ENCODE data around the gene MTA2. TPM values are rescaled to one million over a fixed set of nuclear protein-coding genes. Genes with fewer than 3 reads are reported as not detected.
A peak's percentile ranks its signal among the peaks of the same experiment; 100 is the strongest.
"Not testable (repeated sequence)": the region's sequence is repeated elsewhere in the genome, so short reads cannot be mapped to it uniquely, and the experiment has no call there.

Gene MTA2
- total RNA-seq, 2 donors from 2014 or later: 142 to 198 TPM

DNA sequence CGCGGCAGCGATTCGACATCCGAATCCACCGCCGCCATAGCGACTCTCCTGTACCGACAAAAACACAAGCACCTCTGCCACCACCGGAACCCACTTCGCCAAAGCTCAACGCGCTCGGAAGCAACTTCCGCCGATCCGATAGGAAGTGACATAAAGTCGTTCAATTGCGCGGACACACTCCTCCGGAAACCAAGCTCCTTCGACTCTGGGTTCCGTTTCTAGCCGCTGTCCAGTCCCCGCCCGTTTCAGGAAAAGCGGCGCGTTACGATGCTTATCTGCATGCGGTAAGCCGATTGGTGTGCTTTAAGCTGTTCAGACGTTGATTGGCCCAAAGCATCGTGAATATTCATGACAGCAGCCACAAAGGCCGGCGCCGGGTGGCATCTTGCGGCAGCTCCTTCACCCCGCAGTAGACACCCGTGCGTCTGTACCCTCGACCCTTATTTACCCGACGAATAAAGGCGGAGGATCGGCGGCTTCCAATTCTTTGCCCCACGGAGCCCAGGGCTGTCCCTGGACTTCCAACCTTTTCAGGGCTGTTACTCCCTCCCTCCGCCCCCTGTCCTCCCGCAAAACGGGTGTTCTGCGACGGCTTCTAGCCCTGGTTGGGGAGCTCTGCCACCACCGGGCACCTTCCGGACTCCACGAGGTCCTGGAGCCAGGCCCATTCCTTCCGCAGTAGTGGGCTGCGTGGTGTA lies 10.1 kb downstream of the MTA2 start, which contains the start of gene TUT1:
TUT1 (minus strand) TSS at position 76 of the 698 bp plus-strand sequence; CDS start at position 38, 38 bp downstream.
- Mint-ChIP-seq H3K4me3 (peak within 1 kb of the TSS; percentile 91), H3K36me3 (ENCODE audit: low read depth) (peaks cover 84% of the 10 kb centered on the region), H3K4me1 (peaks cover 17% of the 10 kb centered on the region), H3K9me3 (no peaks in the 10 kb centered on the region), H3K27ac (peak within 1 kb of the TSS; percentile 91), H3K27me3 (no peaks in the 10 kb centered on the region)
- ATAC-seq (replicated peaks): peak; percentile 95

- H3K27me3 Mint-ChIP-seq: no peaks in the 10 kb centered on the region
- no peak for ATAC-seq (replicated peaks)
- H3K4me1 Mint-ChIP-seq: peaks cover 17% of the 10 kb centered on the region
- H3K4me3 Mint-ChIP-seq: peak overlapping the region; percentile 91
- H3K27ac Mint-ChIP-seq: no peak overlapping the region
- peaks cover 80% of the 10 kb centered on the region for H3K36me3 Mint-ChIP-seq (ENCODE audit: low read depth)
- H3K9me3 Mint-ChIP-seq: no peaks in the 10 kb centered on the region
These were observed 12.6 kb downstream of the MTA2 start for GRCh38 chr11:62588966-62589637.

- not testable (repeated sequence) for H3K27me3 Mint-ChIP-seq; H3K4me3 Mint-ChIP-seq; H3K27ac Mint-ChIP-seq; ATAC-seq (replicated peaks); H3K4me1 Mint-ChIP-seq; H3K9me3 Mint-ChIP-seq
- peaks cover 86% of the 10 kb centered on the region for H3K36me3 Mint-ChIP-seq (ENCODE audit: low read depth)
These were observed 16.3 kb downstream of the MTA2 start for GRCh38 chr11:62585356-62585755.

GRCh38 chr11:62581735-62582134 lies 19.9 kb downstream of the MTA2 start:
- H3K9me3 Mint-ChIP-seq; H3K27me3 Mint-ChIP-seq; ATAC-seq (replicated peaks); H3K27ac Mint-ChIP-seq; H3K4me3 Mint-ChIP-seq; H3K4me1 Mint-ChIP-seq: not testable (repeated sequence)
- peaks cover 79% of the 10 kb centered on the region for H3K36me3 Mint-ChIP-seq (ENCODE audit: low read depth)

DNA sequence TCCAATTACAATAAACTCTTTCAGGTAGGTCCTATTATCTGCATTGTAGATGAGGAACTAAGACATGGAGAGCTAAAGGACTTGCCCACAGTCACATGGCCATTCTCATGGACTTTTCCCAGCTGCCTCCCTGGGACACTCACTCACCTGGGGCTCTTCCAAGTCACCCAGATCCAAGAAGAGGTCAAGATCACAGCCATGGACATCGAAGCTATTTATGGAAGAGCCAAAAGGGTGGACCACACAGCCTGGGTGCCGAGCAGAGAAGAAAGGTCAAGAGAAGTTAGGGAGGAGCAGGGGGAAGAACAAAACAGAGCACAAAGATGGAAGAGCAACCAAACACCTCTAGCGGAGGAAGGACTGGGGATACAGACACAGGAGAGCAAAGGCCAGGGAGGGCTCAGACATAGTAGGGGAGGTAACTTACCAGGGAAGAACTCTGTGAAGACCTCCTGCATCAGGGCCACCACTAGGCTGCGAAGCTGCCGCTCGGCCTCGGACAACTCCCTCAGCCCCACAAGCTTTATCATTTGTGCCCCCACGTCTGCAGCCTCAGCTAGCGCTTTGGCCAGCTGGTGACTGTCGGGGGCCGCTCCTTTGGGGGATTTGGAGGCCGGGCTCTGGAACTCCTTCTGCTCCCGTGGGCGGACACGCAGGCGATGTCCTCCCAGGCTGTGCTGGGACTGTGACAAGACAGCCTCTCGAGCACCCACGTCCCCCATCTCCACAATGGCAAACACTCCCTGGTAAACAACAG lies 20.5 kb downstream of the MTA2 start:
- ATAC-seq (replicated peaks): no peak
- Mint-ChIP-seq H3K27me3 (no peaks in the 10 kb centered on the region), H3K4me1 (no peaks in the 10 kb centered on the region), H3K27ac (no peak overlapping the region), H3K4me3 (no peak overlapping the region), H3K36me3 (ENCODE audit: low read depth) (peaks cover 78% of the 10 kb centered on the region), H3K9me3 (no peaks in the 10 kb centered on the region)

DNA sequence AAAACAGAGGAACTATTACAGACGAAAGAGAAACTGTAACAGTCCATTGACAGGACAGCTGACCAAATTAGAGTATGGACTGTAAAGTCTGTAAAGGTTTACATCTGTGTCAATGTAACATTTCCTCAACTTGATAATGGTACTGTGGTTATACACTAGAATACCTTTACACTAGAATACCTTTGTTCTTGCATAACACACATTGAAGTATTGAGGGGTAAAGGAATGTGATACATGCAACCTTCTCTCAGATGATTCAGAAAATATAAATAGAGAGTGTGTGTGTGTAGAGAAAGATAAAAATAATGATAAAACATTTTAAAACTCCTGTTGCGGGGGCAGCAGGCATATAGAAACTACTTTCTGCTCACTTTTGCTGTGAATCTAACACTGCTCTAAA lies 22.4 kb downstream of the MTA2 start:
- Mint-ChIP-seq H3K27ac (no peak overlapping the region), H3K9me3 (no peaks in the 10 kb centered on the region), H3K4me1 (peaks cover 10% of the 10 kb centered on the region), H3K4me3 (no peak overlapping the region), H3K36me3 (ENCODE audit: low read depth) (peaks cover 82% of the 10 kb centered on the region), H3K27me3 (no peaks in the 10 kb centered on the region)
- no peak for ATAC-seq (replicated peaks)

DNA sequence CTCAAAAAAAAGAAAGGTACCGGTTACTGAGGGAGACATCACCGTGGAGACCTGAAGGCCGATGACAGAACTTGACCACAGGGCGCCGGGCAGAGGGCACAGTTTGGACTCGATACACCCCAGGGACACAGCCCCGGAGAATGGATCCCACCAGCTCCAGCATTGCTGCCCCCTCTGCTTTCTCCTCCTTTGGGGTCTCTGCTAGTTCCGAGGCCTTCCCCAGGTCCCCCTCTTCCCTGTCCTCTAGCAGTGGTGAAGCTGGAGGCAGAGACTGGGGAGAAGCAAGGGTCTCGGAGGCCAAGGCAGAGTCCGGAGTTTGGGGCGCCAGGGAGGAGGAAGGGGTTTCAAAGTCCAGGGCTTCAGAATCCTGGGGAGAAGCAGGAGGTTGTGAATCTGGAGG lies 23.1 kb downstream of the MTA2 start:
- H3K36me3 Mint-ChIP-seq (ENCODE audit: low read depth): peaks cover 82% of the 10 kb centered on the region
- H3K9me3 Mint-ChIP-seq: no peaks in the 10 kb centered on the region
- no peak overlapping the region for H3K27ac Mint-ChIP-seq
- peaks cover 10% of the 10 kb centered on the region for H3K4me1 Mint-ChIP-seq
- H3K4me3 Mint-ChIP-seq: no peak overlapping the region
- ATAC-seq (replicated peaks): no peak
- no peaks in the 10 kb centered on the region for H3K27me3 Mint-ChIP-seq

DNA sequence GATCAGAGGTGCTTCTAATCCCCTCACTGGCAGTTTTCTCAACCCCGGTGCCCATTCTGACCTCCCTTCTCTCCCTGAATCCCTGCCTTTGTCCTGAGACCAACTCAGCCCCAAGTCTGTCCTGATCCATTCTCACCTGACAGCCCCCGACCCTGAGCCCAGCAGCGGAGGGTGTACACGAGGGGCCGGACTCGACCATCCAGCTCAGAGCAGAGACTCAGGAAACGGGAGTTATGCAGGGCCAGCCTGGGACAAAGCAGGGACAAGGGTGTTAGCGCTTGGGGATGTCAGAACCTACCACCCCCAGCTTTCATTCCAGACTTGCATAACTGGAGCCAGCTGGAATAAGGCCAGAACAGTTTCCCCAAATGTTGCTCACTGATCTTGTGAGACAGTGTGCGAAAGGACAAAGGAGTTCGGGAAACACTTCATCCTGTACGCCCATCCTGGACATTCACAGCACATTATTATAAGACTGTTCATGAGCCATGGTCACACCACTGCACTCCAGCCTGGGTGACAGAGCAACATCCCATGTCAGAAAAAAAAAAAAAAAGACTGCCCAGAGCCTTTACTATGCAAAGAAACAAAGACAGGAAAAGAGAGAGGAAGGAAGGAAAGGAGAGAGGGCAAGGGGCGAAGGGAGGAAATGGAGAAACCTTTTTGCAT lies 24.5 kb downstream of the MTA2 start:
- Mint-ChIP-seq H3K27ac (peak overlapping the region; percentile 8), H3K36me3 (ENCODE audit: low read depth) (peaks cover 82% of the 10 kb centered on the region), H3K9me3 (no peaks in the 10 kb centered on the region), H3K4me1 (peaks cover 17% of the 10 kb centered on the region), H3K4me3 (no peak overlapping the region), H3K27me3 (no peaks in the 10 kb centered on the region)
- no peak for ATAC-seq (replicated peaks)

DNA sequence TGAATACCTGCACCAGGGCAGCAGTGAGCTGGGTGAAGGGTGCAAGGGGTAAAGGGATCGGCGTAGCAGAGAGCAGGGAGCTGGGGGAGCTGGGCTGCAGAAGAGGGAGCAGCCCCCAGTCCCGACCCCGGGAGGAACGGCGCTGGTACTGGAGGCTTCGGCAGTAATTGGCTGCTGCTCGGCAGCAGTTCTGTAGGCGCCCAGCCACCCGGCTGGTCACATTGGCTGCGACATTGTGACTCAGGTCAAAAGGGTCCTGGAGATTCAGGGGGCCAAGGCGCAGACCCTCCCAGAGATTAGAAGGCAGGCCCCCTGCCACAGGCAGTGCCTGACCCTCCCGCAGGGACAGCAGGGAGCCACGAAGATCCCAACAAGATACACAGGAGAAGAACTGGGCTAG lies 25.8 kb downstream of the MTA2 start:
- Mint-ChIP-seq H3K9me3 (no peaks in the 10 kb centered on the region), H3K4me3 (peak overlapping the region; percentile 98), H3K36me3 (ENCODE audit: low read depth) (peaks cover 82% of the 10 kb centered on the region), H3K27ac (peak overlapping the region; percentile 98), H3K4me1 (peaks cover 30% of the 10 kb centered on the region), H3K27me3 (no peaks in the 10 kb centered on the region)
- ATAC-seq (replicated peaks): no peak

GRCh38 chr11:62575156-62575555 lies 26.5 kb downstream of the MTA2 start:
- Mint-ChIP-seq H3K36me3 (ENCODE audit: low read depth) (peaks cover 86% of the 10 kb centered on the region), H3K4me3 (peak overlapping the region; percentile 98), H3K27me3 (no peaks in the 10 kb centered on the region), H3K4me1 (peaks cover 33% of the 10 kb centered on the region), H3K27ac (peak overlapping the region; percentile 98), H3K9me3 (no peaks in the 10 kb centered on the region)
- no peak for ATAC-seq (replicated peaks)

DNA sequence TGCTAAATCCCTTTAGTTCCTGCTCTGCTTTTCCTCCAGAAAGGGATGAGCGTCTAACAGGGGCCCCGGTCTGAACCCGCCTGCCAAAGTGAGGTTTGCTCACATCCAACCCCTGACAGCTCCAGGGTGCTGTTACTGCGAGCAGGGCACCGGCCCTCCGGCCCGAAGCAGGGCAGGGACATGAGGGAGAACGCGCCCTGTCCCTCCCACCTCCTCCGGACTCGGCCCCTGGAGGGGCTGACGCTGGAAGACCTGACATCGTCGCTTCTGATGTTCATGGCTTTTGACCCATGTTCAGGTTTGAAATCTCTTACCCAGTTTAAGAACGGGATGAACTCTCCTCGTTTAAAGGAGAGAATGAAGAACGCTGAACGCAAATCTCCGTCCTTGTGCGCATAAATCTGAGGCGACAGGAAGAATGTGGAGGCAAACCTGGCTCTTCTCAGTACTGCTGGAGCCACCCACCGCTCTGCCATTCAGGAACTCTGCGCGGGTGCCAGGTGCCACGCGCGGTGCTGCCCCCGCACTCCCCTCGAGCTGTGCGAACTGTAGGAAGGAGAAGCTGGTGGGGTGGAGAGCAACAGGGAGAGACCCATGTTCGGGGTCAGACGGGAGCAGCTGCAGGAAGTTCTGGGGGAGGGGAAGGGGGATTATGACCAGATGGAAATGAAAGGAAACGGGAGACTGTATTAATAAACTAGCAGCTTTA lies 27.1 kb downstream of the MTA2 start:
- ATAC-seq (replicated peaks): peak; percentile 22
- H3K27ac Mint-ChIP-seq: peak overlapping the region; percentile 98
- peak overlapping the region; percentile 98 for H3K4me3 Mint-ChIP-seq
- H3K27me3 Mint-ChIP-seq: no peaks in the 10 kb centered on the region
- H3K36me3 Mint-ChIP-seq (ENCODE audit: low read depth): peaks cover 93% of the 10 kb centered on the region
- peaks cover 33% of the 10 kb centered on the region for H3K4me1 Mint-ChIP-seq
- H3K9me3 Mint-ChIP-seq: no peaks in the 10 kb centered on the region

GRCh38 chr11:62573592-62574362 lies 27.9 kb downstream of the MTA2 start, which contains the start of gene EEF1G:
TSS of gene EEF1G (minus strand) at chr11:62573891. CDS start at chr11:62573842, 49 bp downstream.
- H3K27me3 Mint-ChIP-seq: no peaks in the 10 kb centered on the region
- peak; percentile 95 for ATAC-seq (replicated peaks)
- H3K4me1 Mint-ChIP-seq: peaks cover 33% of the 10 kb centered on the region
- H3K36me3 Mint-ChIP-seq (ENCODE audit: low read depth): peaks cover 99% of the 10 kb centered on the region
- peak within 1 kb of the TSS; percentile 98 for H3K4me3 Mint-ChIP-seq
- H3K27ac Mint-ChIP-seq: peak within 1 kb of the TSS; percentile 98
- no peaks in the 10 kb centered on the region for H3K9me3 Mint-ChIP-seq

- H3K27me3 Mint-ChIP-seq: no peaks in the 10 kb centered on the region
- peaks cover 99% of the 10 kb centered on the region for H3K36me3 Mint-ChIP-seq (ENCODE audit: low read depth)
- H3K4me3 Mint-ChIP-seq: peak overlapping the region; percentile 98
- H3K4me1 Mint-ChIP-seq: peaks cover 33% of the 10 kb centered on the region
- no peak for ATAC-seq (replicated peaks)
- no peaks in the 10 kb centered on the region for H3K9me3 Mint-ChIP-seq
- H3K27ac Mint-ChIP-seq: peak overlapping the region; percentile 98
These were observed 28.6 kb downstream of the MTA2 start for GRCh38 chr11:62573006-62573591.
